ENCODE data around the gene SYNE1. TPM values are rescaled to one million over a fixed set of nuclear protein-coding genes. Genes with fewer than 3 reads are reported as not detected.

SYNE1 gene
- total and polyA plus RNA-seq, 11 donors = 25.0 to 178 (median 112) TPM

DNA sequence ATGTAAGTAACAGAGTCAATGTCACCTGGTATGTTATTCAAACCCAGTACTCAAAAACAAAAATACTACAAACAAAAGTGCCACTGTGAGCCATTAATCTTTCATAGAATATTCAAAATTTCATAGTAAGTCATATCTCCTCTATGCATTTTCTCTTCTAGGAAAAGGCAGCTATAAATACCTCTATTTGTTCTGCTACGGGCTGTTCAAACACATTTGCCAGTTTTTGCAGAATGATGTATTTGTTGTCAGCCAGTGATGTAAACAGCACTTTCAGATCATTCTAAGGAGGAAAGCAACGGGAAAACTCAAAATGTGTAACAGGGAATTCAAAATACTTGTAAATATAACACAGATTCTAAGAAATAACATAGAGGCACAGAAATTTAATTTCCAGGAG lies 388.2 kb downstream of the SYNE1 start:
- ATAC-seq (no peak), DNase-seq (no peak)
- no peak for TF ChIP-seq POLR2A (IDR thresholded peaks at IDR 0.05)
- TF ChIP-seq, protein P1, sequence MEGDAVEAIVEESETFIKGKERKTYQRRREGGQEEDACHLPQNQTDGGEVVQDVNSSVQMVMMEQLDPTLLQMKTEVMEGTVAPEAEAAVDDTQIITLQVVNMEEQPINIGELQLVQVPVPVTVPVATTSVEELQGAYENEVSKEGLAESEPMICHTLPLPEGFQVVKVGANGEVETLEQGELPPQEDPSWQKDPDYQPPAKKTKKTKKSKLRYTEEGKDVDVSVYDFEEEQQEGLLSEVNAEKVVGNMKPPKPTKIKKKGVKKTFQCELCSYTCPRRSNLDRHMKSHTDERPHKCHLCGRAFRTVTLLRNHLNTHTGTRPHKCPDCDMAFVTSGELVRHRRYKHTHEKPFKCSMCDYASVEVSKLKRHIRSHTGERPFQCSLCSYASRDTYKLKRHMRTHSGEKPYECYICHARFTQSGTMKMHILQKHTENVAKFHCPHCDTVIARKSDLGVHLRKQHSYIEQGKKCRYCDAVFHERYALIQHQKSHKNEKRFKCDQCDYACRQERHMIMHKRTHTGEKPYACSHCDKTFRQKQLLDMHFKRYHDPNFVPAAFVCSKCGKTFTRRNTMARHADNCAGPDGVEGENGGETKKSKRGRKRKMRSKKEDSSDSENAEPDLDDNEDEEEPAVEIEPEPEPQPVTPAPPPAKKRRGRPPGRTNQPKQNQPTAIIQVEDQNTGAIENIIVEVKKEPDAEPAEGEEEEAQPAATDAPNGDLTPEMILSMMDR (IDR thresholded peaks at IDR 0.05) = no peak
- peak overlapping the region in 7 of 12 donors; percentile 19 to 40 (median 24) for H3K27ac ChIP-seq
- peaks cover 0 to 52% (median 32%) of the 10 kb centered on the region in 12 donors for H3K4me1 ChIP-seq
- H3K36me3 ChIP-seq = peaks cover 0 to 87% (median 76%) of the 10 kb centered on the region in 9 donors
- intact Hi-C loops (cut with DNase I) = loop anchor here in 3 of 10 donors (5.0 to 10.0 kb wide), 4 partner anchors 37 to 94 kb away; no protein-coding TSS in a partner anchor
- H3K27me3 ChIP-seq = no peaks in the 10 kb centered on the region
- H3K9me3 ChIP-seq = no peaks in the 10 kb centered on the region
- WGBS, 4 donors = 17 to 41% (median 25%) methylated on average over 2 of the region's 2 CpGs
- no peak overlapping the region for H3K4me3 ChIP-seq

DNA sequence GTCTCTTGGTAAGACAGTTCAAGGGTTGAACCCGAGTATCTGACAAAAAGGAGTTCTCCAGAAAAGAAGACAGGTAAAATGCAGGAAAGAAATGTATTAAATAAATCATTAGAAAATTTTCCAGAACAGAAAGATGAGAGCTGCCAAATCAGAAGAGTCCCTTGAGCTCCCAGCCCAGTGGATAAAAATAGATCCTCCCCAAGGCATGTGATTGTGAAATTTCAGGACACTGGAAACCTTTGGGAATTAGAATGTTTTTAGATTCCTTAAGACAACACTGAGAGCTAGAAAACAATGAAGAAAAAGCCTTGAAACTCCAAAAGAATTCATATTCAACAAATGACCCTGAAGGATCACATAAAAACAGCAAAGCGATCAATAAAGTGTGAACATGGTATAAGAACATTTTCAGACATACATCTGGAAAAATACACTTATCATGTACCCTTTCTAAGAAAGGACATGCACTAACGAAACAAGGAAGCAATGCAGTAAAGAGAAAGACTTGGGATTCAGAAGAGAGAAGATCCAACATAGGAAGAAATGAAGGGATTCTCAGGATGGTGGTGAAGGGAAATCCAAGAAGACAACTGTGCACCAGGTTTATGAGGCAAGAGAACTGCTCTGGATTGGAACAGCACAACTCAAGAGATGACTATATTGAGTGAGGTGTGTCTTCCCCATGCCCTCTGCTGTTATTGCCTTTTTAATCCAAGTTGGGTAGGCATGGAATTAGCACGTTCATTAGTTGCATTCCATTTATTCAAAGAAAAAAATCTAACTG lies 390.4 kb downstream of the SYNE1 start:
- intact Hi-C loops (cut with DNase I) = loop anchor here in 3 of 10 donors (5.0 to 10.0 kb wide), 4 partner anchors 34 to 92 kb away; no protein-coding TSS in a partner anchor
- peak overlapping the region in 1 of 12 donors; percentile 13 for H3K4me3 ChIP-seq
- DNase-seq (peak in 1 of 5 donors; percentile 26), ATAC-seq (peak; percentile 64 to 78 (median 72))
- peaks cover 0 to 86% (median 76%) of the 10 kb centered on the region in 9 donors for H3K36me3 ChIP-seq
- peak overlapping the region; percentile 45 to 82 (median 76) for H3K27ac ChIP-seq
- TF ChIP-seq POLR2A (IDR thresholded peaks at IDR 0.05) = no peak
- TF ChIP-seq, protein P1 (IDR thresholded peaks at IDR 0.05) = no peak
- peaks cover 0 to 61% (median 30%) of the 10 kb centered on the region in 12 donors for H3K4me1 ChIP-seq
- no peaks in the 10 kb centered on the region for H3K27me3 ChIP-seq
- 57 to 63% (median 60%) methylated on average over 4 of the region's 4 CpGs for whole genome bisulfite sequencing, 4 donors
- no peaks in the 10 kb centered on the region for H3K9me3 ChIP-seq

DNA sequence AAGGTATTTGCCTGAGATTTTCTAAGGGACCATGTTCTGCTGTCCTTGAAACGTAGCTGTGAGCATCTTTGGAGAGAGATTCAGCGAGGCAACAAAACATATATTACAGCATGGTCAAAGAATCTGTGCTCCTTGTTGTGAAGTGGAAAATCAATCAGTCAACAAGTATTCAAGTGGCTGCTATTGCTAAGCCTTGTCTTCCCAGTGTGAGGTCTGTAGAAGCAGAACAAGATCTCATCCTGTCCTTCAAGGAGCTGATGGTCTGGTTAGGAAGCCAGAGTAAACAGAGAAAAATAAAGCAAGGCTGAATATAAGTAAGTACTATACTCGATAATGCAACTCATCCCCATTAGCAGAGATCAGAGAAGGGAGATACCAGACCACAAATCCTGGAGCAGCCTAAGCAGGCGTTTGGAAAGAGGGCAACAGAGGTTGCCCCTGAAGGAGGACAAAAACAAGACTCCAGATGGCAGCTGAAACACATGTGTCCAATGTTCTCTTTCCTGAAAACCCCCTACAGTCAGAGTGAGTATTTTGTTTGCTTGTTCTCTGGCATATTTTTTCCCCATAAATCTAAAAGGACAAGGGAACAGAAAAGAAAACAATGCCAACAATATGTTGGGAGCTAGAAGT lies 392.0 kb downstream of the SYNE1 start:
- TF ChIP-seq, protein P1 (IDR thresholded peaks at IDR 0.05) = no peak
- no peak for TF ChIP-seq POLR2A (IDR thresholded peaks at IDR 0.05)
- Histone ChIP-seq H3K36me3 (peaks cover 0 to 88% (median 77%) of the 10 kb centered on the region in 9 donors), H3K27me3 (no peaks in the 10 kb centered on the region), H3K27ac (peak overlapping the region; percentile 45 to 82 (median 76)), H3K9me3 (no peaks in the 10 kb centered on the region), H3K4me3 (peak overlapping the region in 2 of 12 donors; percentile 7 to 11), H3K4me1 (peaks cover 0 to 66% (median 30%) of the 10 kb centered on the region in 12 donors)
- intact Hi-C loops (cut with DNase I) = loop anchor here in 3 of 10 donors (5.0 to 10.0 kb wide), 4 partner anchors 33 to 90 kb away; no protein-coding TSS in a partner anchor
- DNase-seq (no peak), ATAC-seq (peak; percentile 43 to 76 (median 62))
- WGBS, 4 donors = 44 to 52% (median 46%) methylated on average over 4 of the region's 4 CpGs

Measured in heart left ventricle (tissue), 16 donors.